Esophagus muscularis mucosa (tissue), 4 donors: Measurements from ENCODE around the gene OR10G7. TPM values are rescaled to one million over a fixed set of nuclear protein-coding genes. Genes with fewer than 3 reads are reported as not detected.

ENCODE experiments used
- DNase-seq: peaks from one replicate; pipeline ENCODE4 v3.0.0-alpha.2; 2017; ENCODE audit errors: extremely low spot score
- H3K27ac ChIP-seq, 4 donors: fragments of 200-600 bp; sonication (generic); replicated peaks in 1 of 4; 1 replicate in 3 of 4; 2 replicates in 1 of 4; pipeline ENCODE4 v1.5.1; 2016 to 2019; ENCODE audit warnings: mild to moderate bottlenecking in 1 of 4
- H3K27me3 ChIP-seq, 4 donors: fragments of 200-600 bp; sonication (generic); one replicate each; pipeline versions ENCODE4 v1.5.1 to v1.6.0; 2016 to 2019
- H3K36me3 ChIP-seq, 4 donors: fragments of 200-600 bp; sonication (generic); one replicate each; pipeline ENCODE4 v1.5.1; 2016 to 2019
- H3K4me1 ChIP-seq, 4 donors: fragments of 200-600 bp; sonication (generic); one replicate each; pipeline ENCODE4 v1.5.1; 2016 to 2019
- H3K4me3 ChIP-seq, 4 donors: fragments of 200-600 bp; sonication (generic); 1 replicate in 2 of 4; 2 replicates in 2 of 4; pipeline ENCODE4 v1.5.1; 2016 to 2019; ENCODE audit warnings: mild to moderate bottlenecking in 4 of 4, moderate library complexity in 1 of 4
- H3K9me3 ChIP-seq, 4 donors: fragments of 200-600 bp; sonication (generic); 1 replicate in 3 of 4; 2 replicates in 1 of 4; pipeline ENCODE4 v1.5.1; 2016 to 2019
- CTCF ChIP-seq, 3 experiments: fragments of 200-600 bp in 2 of 3; fragments of 450-650 bp in 1 of 3; sonication (generic) in 2 of 3; IDR thresholded peaks; one replicate each; pipeline ENCODE4 v1.5.1; 2017 to 2019; ENCODE audit warnings: antibody characterized with exemption in 3 of 3, mild to moderate bottlenecking in 2 of 3, moderate library complexity in 1 of 3
- EP300 ChIP-seq: sonication (generic); formaldehyde crosslinking; IDR thresholded peaks from one replicate; pipeline ENCODE4 v1.6.1; 2017; ENCODE audit warnings: antibody characterized with exemption
- POLR2A ChIP-seq: fragments of 450-650 bp; IDR thresholded peaks from one replicate; pipeline ENCODE4 v1.6.1; 2017; ENCODE audit warnings: antibody characterized with exemption, moderate library complexity, mild to moderate bottlenecking, low read depth
- POLR2AphosphoS5 ChIP-seq, 2 donors: sonication (generic); formaldehyde crosslinking; IDR thresholded peaks; one replicate each; pipeline ENCODE4 v1.6.1; 2017; ENCODE audit warnings: antibody characterized with exemption in 2 of 2
- WGBS: methylation state at CpG from one replicate; pipeline ENCODE4 v1.1.5; 2018; 5-methylcytosine and 5-hydroxymethylcytosine counted together
- intact Hi-C: fragments of 100-400 bp; cut with DNase I; formaldehyde crosslinking; loops from one replicate; pipeline ENCODE4 v1.15.1; 2023
- total RNA-seq, 4 donors: library from RNA; depleted of rRNA; stranded (reverse); fragments of >200 nt; gene quantifications; one replicate each; pipeline versions ENCODE4 v1.1.0 to v1.2.1, GENCODE V29; 2016

OR10G7 gene
- total RNA-seq, 4 donors from 2014 or later, result not detected

DNA sequence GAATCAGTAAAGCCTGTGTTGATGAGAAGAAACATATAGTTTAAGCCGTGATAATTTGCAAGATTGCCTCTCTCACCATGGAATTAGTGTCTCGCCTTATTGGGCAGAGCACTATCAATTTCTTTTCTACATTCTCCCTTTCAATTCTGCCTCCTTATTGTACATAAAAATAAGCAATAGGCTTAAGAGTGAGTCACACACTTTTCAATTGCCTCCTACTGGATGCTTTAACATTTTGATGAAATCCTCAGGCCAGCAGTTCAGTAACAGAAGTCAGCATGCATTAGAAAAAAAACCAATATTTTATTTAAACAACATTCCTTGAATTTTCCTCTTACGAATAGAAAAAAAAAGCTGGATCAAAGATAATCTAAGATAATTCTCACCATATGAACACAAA lies 40.4 kb upstream of the OR10G7 start:
- Histone ChIP-seq H3K4me3 (no peak overlapping the region), H3K27me3 (peaks cover 0 to 64% (median under 1%) of the 10 kb centered on the region in 4 donors), H3K27ac (no peak overlapping the region), H3K9me3 (no peaks in the 10 kb centered on the region), H3K36me3 (no peaks in the 10 kb centered on the region), H3K4me1 (peaks cover 0 to 2% (median under 1%) of the 10 kb centered on the region in 4 donors)
- no peak for DNase-seq
- TF ChIP-seq POLR2AphosphoS5 (IDR thresholded peaks at IDR 0.05) (no peak), EP300 (no peak), POLR2A (no peak), CTCF (IDR thresholded peaks at IDR 0.05) (no peak)
- intact Hi-C loops, result loop anchor here (10.0 kb wide), 1 partner anchor 113 kb away; no protein-coding TSS in a partner anchor
- 66% methylated on average over 3 of the region's 3 CpGs for WGBS

GRCh38 chr11:124080327-124081001 lies 39.3 kb upstream of the OR10G7 start:
- intact Hi-C loops, result loop anchor here (10.0 kb wide), 1 partner anchor 114 kb away; no protein-coding TSS in a partner anchor

DNA sequence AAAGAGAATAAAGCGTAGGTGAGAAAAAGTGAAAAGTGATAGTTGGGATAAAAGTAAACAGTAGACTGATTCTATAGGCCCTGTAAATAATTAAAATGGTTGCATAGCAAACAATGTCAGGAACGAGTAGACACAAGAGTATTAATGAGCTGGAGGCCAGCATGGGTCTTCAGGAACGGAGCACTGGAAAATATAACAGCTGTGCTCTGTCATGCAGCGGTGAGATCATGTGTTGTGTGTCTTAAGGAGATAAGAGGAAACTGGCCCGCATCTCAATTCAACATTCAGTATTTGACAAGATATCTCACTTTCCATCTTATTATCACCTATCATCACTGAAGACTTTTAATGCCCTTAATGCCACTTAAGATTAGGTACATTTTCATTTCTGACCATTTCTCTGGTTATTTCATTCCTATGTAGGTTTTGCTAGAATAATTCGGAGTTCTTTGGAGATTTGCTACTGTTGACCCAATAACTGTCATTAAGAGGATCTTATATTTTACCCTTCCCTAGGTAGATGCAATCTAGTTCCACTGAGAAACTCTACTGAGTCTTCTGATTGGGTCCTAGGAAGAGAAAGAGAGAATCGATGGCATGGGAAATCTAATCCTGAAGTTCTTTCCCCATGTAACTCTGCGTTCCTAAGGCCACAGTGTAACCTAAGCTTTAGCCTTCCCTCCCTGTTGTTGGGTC lies 38.7 kb upstream of the OR10G7 start:
- Histone ChIP-seq H3K9me3 (no peaks in the 10 kb centered on the region), H3K4me3 (no peak overlapping the region), H3K27me3 (peaks cover 0 to 72% (median 7%) of the 10 kb centered on the region in 4 donors), H3K27ac (no peak overlapping the region), H3K4me1 (peaks cover 7 to 12% (median 10%) of the 10 kb centered on the region in 4 donors), H3K36me3 (no peaks in the 10 kb centered on the region)
- intact Hi-C loops, result loop anchor here (10.0 kb wide), 2 partner anchors 115 to 505 kb away; no protein-coding TSS in a partner anchor
- DNase-seq, result no peak
- TF ChIP-seq POLR2A, result no peak
- TF ChIP-seq POLR2AphosphoS5 (IDR thresholded peaks at IDR 0.05), result no peak
- TF ChIP-seq CTCF (IDR thresholded peaks at IDR 0.05), result no peak
- no peak for TF ChIP-seq EP300
- 62% methylated on average over 8 of the region's 8 CpGs for WGBS

More at GRCh38 chr11:124080327-124081001, 39.3 kb upstream of the OR10G7 start:
- TF ChIP-seq POLR2A (no peak), POLR2AphosphoS5 (IDR thresholded peaks at IDR 0.05) (no peak), EP300 (no peak), CTCF (IDR thresholded peaks at IDR 0.05) (no peak)
- Histone ChIP-seq H3K4me3 (no peak overlapping the region), H3K27me3 (peaks cover 0 to 70% (median 6%) of the 10 kb centered on the region in 4 donors), H3K27ac (no peak overlapping the region), H3K4me1 (peaks cover 7 to 12% (median 10%) of the 10 kb centered on the region in 4 donors), H3K9me3 (no peaks in the 10 kb centered on the region), H3K36me3 (no peaks in the 10 kb centered on the region)
- DNase-seq, result no peak
- WGBS, result 65% methylated on average over 8 of the region's 8 CpGs

GRCh38 chr11:124078591-124078990 lies 37.5 kb upstream of the OR10G7 start:
- Histone ChIP-seq H3K36me3 (no peaks in the 10 kb centered on the region), H3K4me1 (peaks cover 7 to 12% (median 10%) of the 10 kb centered on the region in 4 donors), H3K27ac (no peak overlapping the region), H3K4me3 (no peak overlapping the region), H3K27me3 (peaks cover 0 to 66% (median 7%) of the 10 kb centered on the region in 4 donors), H3K9me3 (no peaks in the 10 kb centered on the region)
- intact Hi-C loops, result loop anchor here (10.0 kb wide), 1 partner anchor 506 kb away; no protein-coding TSS in a partner anchor
- WGBS, result 94% methylated on average over 2 of the region's 2 CpGs
- no peak for TF ChIP-seq POLR2AphosphoS5 (IDR thresholded peaks at IDR 0.05)
- TF ChIP-seq POLR2A, result no peak
- TF ChIP-seq EP300, result no peak
- DNase-seq, result no peak

DNA sequence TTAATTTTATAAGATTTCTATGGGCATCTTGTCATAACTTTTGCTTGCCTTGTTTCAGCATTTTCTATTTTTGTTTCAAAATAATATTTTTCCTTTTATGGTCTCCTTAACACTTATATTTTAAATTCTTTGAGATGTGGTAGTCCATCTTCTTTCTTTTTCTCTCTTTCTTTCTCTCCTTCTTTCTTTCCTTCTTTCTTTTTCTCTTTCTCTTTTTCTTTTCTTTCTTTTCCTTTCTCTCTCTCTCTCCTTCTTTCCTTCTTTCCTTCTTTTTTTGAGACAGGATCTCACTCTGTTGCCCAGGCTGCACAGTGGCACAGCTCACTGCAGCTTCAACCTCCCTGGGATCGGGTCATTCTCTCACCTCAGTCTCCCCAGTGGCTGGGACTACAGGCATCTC lies 36.1 kb upstream of the OR10G7 start:
- peaks cover 0 to 55% (median 7%) of the 10 kb centered on the region in 4 donors for H3K27me3 ChIP-seq
- no peak overlapping the region for H3K27ac ChIP-seq
- no peaks in the 10 kb centered on the region for H3K9me3 ChIP-seq
- no peak overlapping the region for H3K4me3 ChIP-seq
- 100% methylated on average over 1 of the region's 1 CpG for WGBS
- intact Hi-C loops, result loop anchor here (10.0 kb wide), 1 partner anchor 508 kb away; no protein-coding TSS in a partner anchor
- no peak for DNase-seq
- H3K4me1 ChIP-seq, result peaks cover 7 to 12% (median 10%) of the 10 kb centered on the region in 4 donors
- TF ChIP-seq POLR2AphosphoS5 (IDR thresholded peaks at IDR 0.05) (no peak), EP300 (no peak), CTCF (IDR thresholded peaks at IDR 0.05) (no peak), POLR2A (no peak)
- H3K36me3 ChIP-seq, result no peaks in the 10 kb centered on the region
